ENCODE data around the gene UQCRHL.

DNA sequence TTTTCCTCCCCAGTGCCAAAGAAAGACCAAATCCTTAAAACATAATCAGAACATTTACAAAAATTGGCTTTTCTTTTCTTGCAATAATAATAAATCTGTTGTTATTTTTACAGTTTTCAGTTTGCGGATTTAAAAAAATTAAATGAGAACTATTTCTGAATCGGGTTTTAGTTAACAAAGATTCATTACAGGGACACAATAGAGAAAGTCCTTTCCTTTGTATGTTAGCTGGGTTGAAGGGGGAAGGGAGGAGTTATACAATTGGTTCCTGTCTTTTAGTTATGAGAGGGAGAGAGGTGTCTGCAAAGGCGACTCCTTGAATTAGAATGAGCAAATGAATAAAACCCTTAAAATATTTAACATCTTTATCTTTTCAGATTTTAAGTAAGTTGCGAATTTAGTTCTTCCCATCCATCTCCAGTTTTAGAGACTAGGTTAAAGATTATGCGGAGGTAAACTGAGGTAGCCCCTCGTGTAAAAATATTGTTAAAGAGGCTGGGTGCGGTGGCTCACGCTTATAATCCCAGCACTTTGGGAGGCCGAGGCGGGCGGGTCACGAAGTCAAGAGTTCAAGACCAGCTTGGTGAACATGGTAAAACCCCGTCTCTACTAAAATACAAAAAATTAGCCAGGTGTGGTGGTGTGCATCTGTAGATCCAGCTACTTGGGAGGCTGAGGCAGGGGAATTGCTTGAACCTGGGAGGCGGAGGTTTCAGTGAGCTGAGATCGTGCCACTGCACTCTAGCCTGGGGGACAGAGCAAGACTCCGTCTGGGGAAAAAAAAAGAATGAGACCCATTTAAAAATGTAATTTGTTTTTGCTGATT lies 44.0 kb upstream of the UQCRHL start:
- TF ChIP-seq POLR2AphosphoS5 (IDR thresholded peaks at IDR 0.05) (no peak), POLR2A (IDR thresholded peaks at IDR 0.05) (no peak)
- TF ChIP-seq, protein P1, sequence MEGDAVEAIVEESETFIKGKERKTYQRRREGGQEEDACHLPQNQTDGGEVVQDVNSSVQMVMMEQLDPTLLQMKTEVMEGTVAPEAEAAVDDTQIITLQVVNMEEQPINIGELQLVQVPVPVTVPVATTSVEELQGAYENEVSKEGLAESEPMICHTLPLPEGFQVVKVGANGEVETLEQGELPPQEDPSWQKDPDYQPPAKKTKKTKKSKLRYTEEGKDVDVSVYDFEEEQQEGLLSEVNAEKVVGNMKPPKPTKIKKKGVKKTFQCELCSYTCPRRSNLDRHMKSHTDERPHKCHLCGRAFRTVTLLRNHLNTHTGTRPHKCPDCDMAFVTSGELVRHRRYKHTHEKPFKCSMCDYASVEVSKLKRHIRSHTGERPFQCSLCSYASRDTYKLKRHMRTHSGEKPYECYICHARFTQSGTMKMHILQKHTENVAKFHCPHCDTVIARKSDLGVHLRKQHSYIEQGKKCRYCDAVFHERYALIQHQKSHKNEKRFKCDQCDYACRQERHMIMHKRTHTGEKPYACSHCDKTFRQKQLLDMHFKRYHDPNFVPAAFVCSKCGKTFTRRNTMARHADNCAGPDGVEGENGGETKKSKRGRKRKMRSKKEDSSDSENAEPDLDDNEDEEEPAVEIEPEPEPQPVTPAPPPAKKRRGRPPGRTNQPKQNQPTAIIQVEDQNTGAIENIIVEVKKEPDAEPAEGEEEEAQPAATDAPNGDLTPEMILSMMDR (IDR thresholded peaks at IDR 0.05): no peak
